ENCODE measurements around the gene LYAR. TPM values are rescaled to one million over a fixed set of nuclear protein-coding genes. Genes with fewer than 3 reads are reported as not detected.

Gene LYAR
- total RNA-seq, 3 donors from 2014 or later, result 5.2 to 12.9 (median 8.2) TPM

- no peaks in the 10 kb centered on the region for H3K36me3 ChIP-seq (ENCODE audit: low read depth)
- no peaks in the 10 kb centered on the region for H3K9me3 ChIP-seq
- peaks cover 8% of the 10 kb centered on the region for H3K4me1 ChIP-seq (ENCODE audit: low read depth)
- ATAC-seq (peak; percentile 62), DNase-seq (peak in 2 of 3 donors; percentile 73 to 82)
- no peak overlapping the region for H3K4me3 ChIP-seq
- intact Hi-C loops (cut with DNase I, micrococcal nuclease), result no loop called here
- no peak for TF ChIP-seq CTCF (IDR thresholded peaks at IDR 0.05)
Measured at GRCh38 chr4:4284827-4285618, 4.9 kb downstream of the LYAR start.

DNA sequence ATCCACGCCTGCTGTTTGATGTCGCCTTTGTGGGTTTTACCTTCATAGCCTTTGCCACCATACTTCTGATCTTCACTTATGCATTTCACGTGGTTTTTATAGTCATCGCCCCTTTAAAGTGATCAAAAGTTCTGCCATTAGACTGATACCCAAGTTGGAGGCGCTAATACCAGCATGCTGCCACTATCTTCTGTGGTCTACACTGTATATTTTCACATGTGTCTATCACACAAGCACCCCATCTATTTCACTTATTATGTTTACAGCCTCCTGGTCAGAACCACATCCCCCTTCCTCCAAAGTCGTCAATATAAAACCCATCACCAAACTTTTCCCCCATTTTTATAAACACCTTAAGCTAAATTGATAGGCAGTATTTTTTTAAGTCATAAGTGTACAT, 8.2 kb downstream of the LYAR start:
- Histone ChIP-seq H3K4me3 (no peak overlapping the region), H3K36me3 (ENCODE audit: low read depth) (peaks cover 8% of the 10 kb centered on the region), H3K9me3 (no peaks in the 10 kb centered on the region), H3K4me1 (ENCODE audit: low read depth) (no peaks in the 10 kb centered on the region)
- intact Hi-C loops (cut with DNase I, micrococcal nuclease), result no loop called here
- no peak for ATAC-seq
- no peak for TF ChIP-seq CTCF (IDR thresholded peaks at IDR 0.05)
- DNase-seq, result no peak

- Histone ChIP-seq H3K4me3 (no peak overlapping the region), H3K36me3 (ENCODE audit: low read depth) (peaks cover 15% of the 10 kb centered on the region), H3K9me3 (no peaks in the 10 kb centered on the region), H3K4me1 (ENCODE audit: low read depth) (no peaks in the 10 kb centered on the region)
- intact Hi-C loops (cut with DNase I, micrococcal nuclease), result no loop called here
- TF ChIP-seq CTCF (IDR thresholded peaks at IDR 0.05), result no peak
- no peak for ATAC-seq
- DNase-seq, result no peak
Measured at GRCh38 chr4:4277531-4277930, 12.4 kb downstream of the LYAR start.

DNA sequence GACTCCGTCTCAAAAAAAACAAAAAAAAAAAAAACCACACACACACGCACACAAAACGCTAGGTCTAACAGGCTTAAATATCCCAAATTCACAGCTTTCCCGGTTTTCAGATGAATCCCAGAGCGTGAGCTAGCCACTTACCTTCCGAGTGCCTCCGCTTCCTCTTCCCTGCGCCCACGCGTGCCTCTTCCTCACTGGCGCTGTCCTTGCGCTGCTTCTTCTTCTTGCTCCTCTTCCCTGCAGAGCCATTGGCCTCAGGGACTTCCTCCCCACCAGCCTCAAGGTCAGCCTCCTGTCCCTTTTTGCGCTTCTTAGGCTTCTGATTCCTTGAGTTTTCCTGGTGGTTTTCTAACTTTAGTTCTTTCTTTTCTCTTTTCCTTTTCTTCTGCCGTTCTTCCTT, 15.7 kb downstream of the LYAR start:
- Histone ChIP-seq H3K4me3 (no peak overlapping the region), H3K9me3 (no peaks in the 10 kb centered on the region), H3K4me1 (ENCODE audit: low read depth) (no peaks in the 10 kb centered on the region), H3K36me3 (ENCODE audit: low read depth) (peaks cover 10% of the 10 kb centered on the region)
- TF ChIP-seq CTCF (IDR thresholded peaks at IDR 0.05), result no peak
- ATAC-seq (no peak), DNase-seq (no peak)
- intact Hi-C loops (cut with DNase I, micrococcal nuclease), result no loop called here

DNA sequence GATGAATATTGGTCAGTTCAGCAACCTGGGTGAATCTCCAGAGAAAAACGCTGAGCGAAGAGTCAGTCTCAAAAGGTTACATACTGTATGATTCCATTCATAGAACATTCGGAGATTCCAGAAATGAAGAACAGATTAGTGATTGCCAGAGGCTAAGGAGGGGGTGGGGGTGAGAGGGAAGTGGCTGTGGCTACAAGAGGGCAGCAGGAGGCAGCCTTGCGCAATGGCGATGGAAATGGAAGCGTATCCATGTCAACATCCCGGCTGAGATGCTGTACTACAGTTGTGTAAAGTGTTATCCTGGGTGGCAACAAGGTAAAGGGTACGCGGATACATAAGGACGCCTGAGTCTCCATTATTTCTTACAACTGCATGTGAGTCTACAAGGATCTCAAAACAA, 18.0 kb downstream of the LYAR start:
- peaks cover 7% of the 10 kb centered on the region for H3K36me3 ChIP-seq (ENCODE audit: low read depth)
- no peak for ATAC-seq
- DNase-seq, result no peak
- no peaks in the 10 kb centered on the region for H3K4me1 ChIP-seq (ENCODE audit: low read depth)
- no peaks in the 10 kb centered on the region for H3K9me3 ChIP-seq
- intact Hi-C loops (cut with DNase I, micrococcal nuclease), result no loop called here
- no peak overlapping the region for H3K4me3 ChIP-seq
- TF ChIP-seq CTCF (IDR thresholded peaks at IDR 0.05), result no peak
